ENCODE measurements around the gene URI1. TPM values are rescaled to one million over a fixed set of nuclear protein-coding genes. Genes with fewer than 3 reads are reported as not detected.
A peak's percentile ranks its signal among the peaks of the same experiment; 100 is the strongest.

The URI1 gene
- total RNA-seq, 6 experiments from 2014 or later, result 18.8 to 29.4 (median 22.2) TPM

DNA sequence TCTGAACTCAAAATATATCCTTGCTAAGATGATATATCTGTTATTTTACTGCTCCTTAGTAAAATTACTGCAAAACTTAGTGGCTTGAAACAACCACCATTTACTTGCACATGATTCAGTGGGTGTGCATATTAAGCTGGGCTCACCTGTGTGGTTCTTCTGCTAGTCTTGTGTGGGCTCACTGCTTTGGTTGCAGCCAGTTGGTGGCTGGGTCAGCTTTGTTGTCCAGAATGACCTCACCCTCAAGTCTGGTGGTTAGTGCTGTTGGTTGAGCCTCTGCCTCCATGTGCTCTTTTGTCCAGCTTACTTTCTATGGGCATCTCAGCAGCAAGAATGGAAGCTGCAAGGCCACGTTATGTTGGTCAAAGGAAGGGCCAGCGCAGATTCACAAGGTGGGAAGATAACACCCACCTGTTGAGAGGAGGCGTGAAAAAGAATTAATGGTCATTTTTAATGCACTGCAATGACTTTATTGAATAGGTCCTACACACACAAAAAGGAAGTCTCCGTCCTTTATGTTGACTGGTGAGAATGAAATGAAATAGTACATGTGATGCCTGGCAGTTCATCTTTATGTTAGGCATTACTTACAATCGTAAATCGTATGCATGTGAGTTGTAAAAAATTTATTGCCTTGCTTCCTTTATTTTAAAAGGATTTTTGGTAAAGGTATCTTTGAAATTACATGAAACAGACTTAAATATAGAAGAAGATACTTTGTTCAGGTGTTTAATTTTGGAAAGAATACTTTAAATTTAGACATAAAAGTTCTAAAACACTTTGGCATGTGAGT, 34.3 kb downstream of the URI1 start:
- DNase-seq (no peak), ATAC-seq (no peak)
- Histone ChIP-seq H3K27ac (no peak overlapping the region), H3K36me3 (no peaks in the 10 kb centered on the region), H3K9me3 (no peaks in the 10 kb centered on the region), H3K27me3 (no peaks in the 10 kb centered on the region), H3K4me3 (no peak overlapping the region), H3K4me1 (peaks cover 0 to 6% (median 0%) of the 10 kb centered on the region in 4 donors)
- 89% methylated on average over 6 of the region's 6 CpGs for WGBS (ENCODE audit: insufficient coverage, low coverage, low lambda C conversion rate, missing lambda C conversion rate)
- no peak for TF ChIP-seq POLR2A (IDR thresholded peaks at IDR 0.05)
- TF ChIP-seq, protein P1, sequence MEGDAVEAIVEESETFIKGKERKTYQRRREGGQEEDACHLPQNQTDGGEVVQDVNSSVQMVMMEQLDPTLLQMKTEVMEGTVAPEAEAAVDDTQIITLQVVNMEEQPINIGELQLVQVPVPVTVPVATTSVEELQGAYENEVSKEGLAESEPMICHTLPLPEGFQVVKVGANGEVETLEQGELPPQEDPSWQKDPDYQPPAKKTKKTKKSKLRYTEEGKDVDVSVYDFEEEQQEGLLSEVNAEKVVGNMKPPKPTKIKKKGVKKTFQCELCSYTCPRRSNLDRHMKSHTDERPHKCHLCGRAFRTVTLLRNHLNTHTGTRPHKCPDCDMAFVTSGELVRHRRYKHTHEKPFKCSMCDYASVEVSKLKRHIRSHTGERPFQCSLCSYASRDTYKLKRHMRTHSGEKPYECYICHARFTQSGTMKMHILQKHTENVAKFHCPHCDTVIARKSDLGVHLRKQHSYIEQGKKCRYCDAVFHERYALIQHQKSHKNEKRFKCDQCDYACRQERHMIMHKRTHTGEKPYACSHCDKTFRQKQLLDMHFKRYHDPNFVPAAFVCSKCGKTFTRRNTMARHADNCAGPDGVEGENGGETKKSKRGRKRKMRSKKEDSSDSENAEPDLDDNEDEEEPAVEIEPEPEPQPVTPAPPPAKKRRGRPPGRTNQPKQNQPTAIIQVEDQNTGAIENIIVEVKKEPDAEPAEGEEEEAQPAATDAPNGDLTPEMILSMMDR (IDR thresholded peaks at IDR 0.05), result no peak
- intact Hi-C loops (cut with DNase I), result no loop called here

DNA sequence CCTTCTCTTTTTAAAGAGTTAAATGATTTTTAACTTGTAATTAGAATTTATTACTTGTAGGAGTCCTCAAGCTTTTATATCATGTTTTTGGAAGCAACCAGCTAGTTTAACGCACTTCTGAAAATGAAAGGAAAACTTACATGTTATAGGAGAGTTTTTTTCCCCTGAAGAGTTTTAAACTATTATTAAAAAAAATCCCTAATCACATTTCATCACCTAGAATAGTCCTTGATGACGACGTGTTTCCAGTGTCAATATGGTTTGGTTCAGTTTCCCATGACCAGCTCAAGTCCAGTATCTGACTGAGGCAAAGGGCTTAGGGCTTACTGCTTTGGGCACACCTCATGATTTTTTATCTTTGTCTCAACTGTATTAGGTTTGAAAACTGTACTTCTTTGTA, 36.0 kb downstream of the URI1 start:
- TF ChIP-seq, protein P1 (IDR thresholded peaks at IDR 0.05), result no peak
- no peak for TF ChIP-seq POLR2A (IDR thresholded peaks at IDR 0.05)
- Histone ChIP-seq H3K27me3 (no peaks in the 10 kb centered on the region), H3K4me1 (peaks cover 0 to 6% (median 0%) of the 10 kb centered on the region in 4 donors), H3K36me3 (no peaks in the 10 kb centered on the region), H3K9me3 (no peaks in the 10 kb centered on the region), H3K4me3 (no peak overlapping the region), H3K27ac (no peak overlapping the region)
- no peak for DNase-seq
- WGBS (ENCODE audit: insufficient coverage, low coverage, low lambda C conversion rate, missing lambda C conversion rate), result 13% methylated on average over 3 of the region's 3 CpGs
- ATAC-seq, result peak in 2 of 4 donors; percentile 35 to 75
- intact Hi-C loops (cut with DNase I), result no loop called here

DNA sequence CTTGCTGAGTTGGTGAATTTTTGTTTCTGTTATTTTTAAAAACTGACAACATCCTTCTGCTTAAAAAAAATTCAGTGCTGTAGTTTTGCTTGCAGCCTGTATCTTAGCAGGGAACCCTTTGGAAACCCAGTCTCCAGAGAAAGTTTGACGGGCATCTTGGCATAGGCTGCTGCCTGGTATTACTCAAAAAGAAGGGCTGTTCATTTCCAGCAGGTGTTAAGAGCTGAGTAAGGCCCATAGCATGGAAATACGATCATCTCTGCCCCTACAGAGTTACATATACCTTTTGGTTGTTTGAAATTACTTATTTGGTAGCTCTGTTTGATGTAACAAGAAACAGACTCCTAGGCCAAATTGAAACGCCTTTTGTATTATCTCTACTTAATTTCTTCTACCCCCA, 41.5 kb downstream of the URI1 start:
- H3K4me3 ChIP-seq, result no peak overlapping the region
- 77% methylated on average over 3 of the region's 3 CpGs for WGBS (ENCODE audit: insufficient coverage, low coverage, low lambda C conversion rate, missing lambda C conversion rate)
- intact Hi-C loops (cut with DNase I), result no loop called here
- DNase-seq (no peak), ATAC-seq (no peak)
- no peaks in the 10 kb centered on the region for H3K9me3 ChIP-seq
- TF ChIP-seq POLR2A (IDR thresholded peaks at IDR 0.05), result no peak
- TF ChIP-seq, protein P1 (IDR thresholded peaks at IDR 0.05), result no peak
- H3K27me3 ChIP-seq, result no peaks in the 10 kb centered on the region
- no peaks in the 10 kb centered on the region for H3K4me1 ChIP-seq
- H3K36me3 ChIP-seq, result no peaks in the 10 kb centered on the region
- H3K27ac ChIP-seq, result no peak overlapping the region

DNA sequence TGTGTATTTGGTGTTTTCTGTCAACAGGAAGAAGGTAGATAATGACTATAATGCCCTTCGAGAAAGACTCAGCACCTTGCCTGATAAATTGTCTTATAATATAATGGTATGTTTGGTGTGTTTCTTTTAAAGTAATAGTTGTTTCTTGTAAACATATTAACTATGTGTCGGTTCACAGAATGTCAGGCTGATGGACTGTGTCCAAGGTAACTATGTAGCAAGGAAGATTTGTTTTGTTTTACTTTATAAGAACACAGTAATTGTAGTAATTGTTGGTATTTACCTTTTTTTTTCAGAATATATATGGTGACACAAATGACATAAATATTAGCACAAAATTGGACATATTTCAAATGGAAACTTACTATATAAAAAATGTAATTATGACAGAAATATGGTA, 43.2 kb downstream of the URI1 start:
- DNase-seq (no peak), ATAC-seq (no peak)
- Histone ChIP-seq H3K27ac (no peak overlapping the region), H3K4me3 (no peak overlapping the region), H3K9me3 (no peaks in the 10 kb centered on the region), H3K27me3 (no peaks in the 10 kb centered on the region), H3K36me3 (no peaks in the 10 kb centered on the region), H3K4me1 (no peaks in the 10 kb centered on the region)
- 58% methylated on average over 2 of the region's 2 CpGs for WGBS (ENCODE audit: insufficient coverage, low coverage, low lambda C conversion rate, missing lambda C conversion rate)
- TF ChIP-seq, protein P1 (IDR thresholded peaks at IDR 0.05), result no peak
- no peak for TF ChIP-seq POLR2A (IDR thresholded peaks at IDR 0.05)
- intact Hi-C loops (cut with DNase I), result no loop called here
